Measurements from ENCODE around the gene TCEAL2. TPM values are rescaled to one million over a fixed set of nuclear protein-coding genes. Genes with fewer than 3 reads are reported as not detected.

TCEAL2 gene
- polyA plus RNA-seq, 2 of the 4 experiments (the other 2 are of a cell fraction): not detected

GRCh38 chrX:102155806-102156179 is 30.3 kb downstream of the TCEAL2 start, which contains the start of gene BEX5 (continued):
- TF ChIP-seq ZNF302 (CRISPR knock-in tag; IDR thresholded peaks at IDR 0.05): no peak
- no peak for TF ChIP-seq RARB (CRISPR knock-in tag; IDR thresholded peaks at IDR 0.05)
- no peak for TF ChIP-seq GATA3 (IDR thresholded peaks at IDR 0.05; ENCODE audit: borderline replicate concordance)
- TF ChIP-seq ESRRA (IDR thresholded peaks at IDR 0.05; ENCODE audit: borderline replicate concordance, low read length): no peak

Other genes with a start within 250 kb of the TCEAL2 start
- gene ZMAT1, start 193.7 kb upstream of the TCEAL2 start, polyA plus RNA-seq (2011; rRNA removed): 0.46 and 0.59 TPM in 2 replicates
- gene ZMAT1, start 193.7 kb upstream of the TCEAL2 start, polyA plus RNA-seq (2017; fragmentation: RNase III; extraction: RNeasy Plus Mini Kit Qiagen cat#74134 plus additional on column Dnase treatment): 0.03 to 0.08 TPM (median 0.05 TPM) in 3 replicates
- not detected in 2 replicates for gene TCEAL6, start 16.8 kb downstream of the TCEAL2 start, polyA plus RNA-seq (2011; rRNA removed)
- gene TCEAL6, start 16.8 kb downstream of the TCEAL2 start, polyA plus RNA-seq (2017; fragmentation: RNase III; extraction: RNeasy Plus Mini Kit Qiagen cat#74134 plus additional on column Dnase treatment): not detected in 3 replicates
- not detected in 2 replicates for gene BEX5, start 30.3 kb downstream of the TCEAL2 start, polyA plus RNA-seq (2011; rRNA removed)
- not detected in 3 replicates for gene BEX5, start 30.3 kb downstream of the TCEAL2 start, polyA plus RNA-seq (2017; fragmentation: RNase III; extraction: RNeasy Plus Mini Kit Qiagen cat#74134 plus additional on column Dnase treatment)
- not detected in 2 replicates for gene TCP11X1, start 89.6 kb downstream of the TCEAL2 start, polyA plus RNA-seq (2011; rRNA removed)
- not detected in 3 replicates for gene TCP11X1, start 89.6 kb downstream of the TCEAL2 start, polyA plus RNA-seq (2017; fragmentation: RNase III; extraction: RNeasy Plus Mini Kit Qiagen cat#74134 plus additional on column Dnase treatment)
- not detected in 2 replicates for gene NXF2, start 121.5 kb downstream of the TCEAL2 start, polyA plus RNA-seq (2011; rRNA removed)
- gene NXF2, start 121.5 kb downstream of the TCEAL2 start, polyA plus RNA-seq (2017; fragmentation: RNase III; extraction: RNeasy Plus Mini Kit Qiagen cat#74134 plus additional on column Dnase treatment): not detected in 3 replicates